Body of pancreas (tissue), 4 donors: ENCODE data around the gene SORCS2. TPM values are rescaled to one million over a fixed set of nuclear protein-coding genes. Genes with fewer than 3 reads are reported as not detected.

Experiments
- ATAC-seq: fragments of 150-250 bp; one replicate; pipeline ENCODE4 v1.9.1; 2016
- DNase-seq, 4 donors: peaks; one replicate each; pipeline ENCODE4 v3.0.0-alpha.2; 2019
- H3K27ac ChIP-seq, 4 donors: fragments of 200-600 bp; sonication (generic); 1 replicate in 3 of 4; 2 replicates in 1 of 4; pipeline versions ENCODE4 v1.5.1 to v1.6.1; 2016 to 2019; ENCODE audit warnings: mild to moderate bottlenecking in 1 of 4, mixed read lengths in 1 of 4, moderate library complexity in 1 of 4
- H3K27me3 ChIP-seq, 2 donors: fragments of 200-600 bp; sonication (generic); one replicate each; pipeline ENCODE4 v1.6.0; 2016; ENCODE audit warnings: mild to moderate bottlenecking in 1 of 2
- H3K36me3 ChIP-seq, 2 donors: fragments of 200-600 bp; sonication (generic); replicated peaks in 1 of 2; 2 replicates each; pipeline ENCODE4 v1.5.1; 2016; ENCODE audit warnings: low read depth in 2 of 2; ENCODE audit not compliant: insufficient read depth in 1 of 2
- H3K4me1 ChIP-seq: fragments of 200-600 bp; sonication (generic); one replicate; pipeline ENCODE4 v1.6.0; 2016
- H3K4me3 ChIP-seq, 2 donors: fragments of 200-600 bp; sonication (generic); 1 replicate in 1 of 2; 2 replicates in 1 of 2; pipeline ENCODE4 v1.5.1; 2016 to 2019
- H3K9me3 ChIP-seq, 3 donors: fragments of 200-600 bp; sonication (generic); 1 replicate in 2 of 3; 2 replicates in 1 of 3; pipeline ENCODE4 v1.5.1; 2016
- POLR2A ChIP-seq, 3 donors: fragments of 450-650 bp; IDR thresholded peaks; one replicate each; pipeline ENCODE4 v1.6.1; 2016; ENCODE audit warnings: antibody characterized with exemption in 3 of 3, mild to moderate bottlenecking in 2 of 3
- WGBS, 2 donors: methylation state at CpG; one replicate each; pipeline ENCODE4 v1.1.5; 2017; 5-methylcytosine and 5-hydroxymethylcytosine counted together
- intact Hi-C: fragments of 100-400 bp; cut with DNase I; formaldehyde crosslinking; loops from one replicate; pipeline ENCODE4 v1.15.1; 2023
- total RNA-seq, 2 donors: library from RNA; depleted of rRNA; stranded (reverse); fragments of >200 nt; gene quantifications; one replicate each; pipeline ENCODE4 v1.1.0, GENCODE V29; 2016
- TF ChIP-seq, protein P1 (sequence below), 7 experiments: fragments of 450-650 bp in 4 of 7; fragments of 200-600 bp in 3 of 7; sonication (generic) in 3 of 7; IDR thresholded peaks; one replicate each; pipeline ENCODE4 v1.5.1; 2016 to 2019; ENCODE audit warnings: antibody characterized with exemption in 7 of 7

SORCS2 gene
- total RNA-seq, result under 1 TPM; 0.26 to 0.33 TPM

DNA sequence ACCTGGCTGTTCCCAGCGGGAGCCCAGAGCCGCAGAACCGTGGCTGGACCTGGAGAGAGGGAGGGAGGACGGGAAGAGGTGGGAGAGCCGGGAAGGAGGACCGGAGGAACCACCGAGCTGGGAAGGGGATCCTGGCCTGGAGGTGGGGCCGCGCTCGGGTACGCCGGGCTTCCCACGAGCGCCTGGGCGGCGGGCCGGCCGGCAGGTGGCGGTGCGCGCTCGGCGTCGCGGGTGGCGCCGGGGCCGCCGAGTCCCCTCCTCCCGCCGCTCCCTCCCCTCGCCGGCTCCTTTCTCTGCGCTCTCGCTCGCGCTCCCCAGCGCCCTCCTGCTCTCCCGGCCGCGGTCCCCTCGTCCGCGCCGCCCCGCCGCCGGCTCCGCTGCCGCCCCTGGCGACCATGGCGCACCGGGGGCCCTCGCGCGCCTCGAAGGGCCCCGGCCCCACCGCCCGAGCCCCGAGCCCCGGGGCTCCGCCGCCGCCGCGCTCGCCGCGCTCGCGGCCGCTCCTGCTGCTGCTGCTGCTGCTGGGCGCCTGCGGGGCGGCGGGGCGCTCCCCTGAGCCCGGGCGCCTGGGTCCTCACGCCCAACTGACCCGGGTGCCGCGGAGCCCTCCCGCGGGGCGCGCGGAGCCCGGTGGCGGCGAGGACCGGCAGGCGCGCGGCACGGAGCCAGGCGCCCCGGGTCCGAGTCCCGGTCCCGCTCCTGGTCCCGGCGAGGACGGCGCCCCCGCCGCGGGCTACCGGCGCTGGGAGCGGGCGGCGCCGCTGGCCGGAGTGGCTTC is at the start of gene SORCS2:
SORCS2 (plus strand) TSS at position 287 of the 778 bp plus-strand sequence.
- 0 to 1% methylated on average over 26 to 111 of the region's 116 CpGs for WGBS, 2 donors
- intact Hi-C loops, result loop anchor here (5.0 kb wide), 1 partner anchor 525 kb away; no protein-coding TSS in a partner anchor

DNA sequence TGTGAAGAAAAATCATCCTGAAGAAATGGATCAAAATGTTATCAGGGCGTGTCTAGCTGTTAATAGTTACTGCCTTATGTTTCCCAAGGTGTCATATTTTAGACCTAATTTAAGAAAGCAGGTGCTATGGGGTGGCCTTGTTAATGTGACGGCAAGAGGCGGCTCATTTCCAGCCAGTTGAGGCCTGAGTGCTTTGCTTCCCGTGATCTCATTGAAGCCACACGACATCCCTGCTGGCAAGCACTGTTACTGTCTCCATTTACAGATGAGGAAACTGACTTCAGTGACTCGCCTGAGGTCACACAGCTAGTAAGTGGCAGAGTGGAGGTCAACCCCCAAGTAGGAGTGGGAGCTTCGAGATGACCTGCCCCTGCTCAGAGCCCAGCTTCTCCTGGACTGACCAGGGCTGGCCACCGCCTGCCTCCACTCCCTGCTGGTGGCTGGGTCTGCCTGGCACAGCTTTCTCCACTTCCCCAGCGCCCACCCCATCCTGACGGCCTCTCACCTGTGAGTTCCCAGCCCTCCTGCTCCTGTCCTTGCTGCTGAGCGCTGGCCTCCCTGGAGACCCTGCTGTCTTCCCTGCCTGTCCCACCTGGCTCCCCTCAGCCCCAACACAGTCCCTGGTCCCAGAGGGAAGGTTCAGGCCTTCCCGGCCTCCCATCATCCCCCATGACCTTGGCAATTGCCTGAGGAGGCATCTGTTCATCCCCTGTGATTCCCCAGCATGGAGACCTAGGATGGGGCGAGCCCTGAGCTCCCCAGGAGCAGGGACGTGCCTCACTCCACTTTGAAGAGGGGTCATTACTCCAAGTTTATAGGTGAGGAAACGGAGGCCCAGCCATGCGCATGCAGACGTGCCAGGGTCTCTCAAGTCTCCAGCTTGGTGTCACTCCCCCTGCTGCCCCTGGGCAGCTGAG is 47.7 kb upstream of the SORCS2 start:
- Histone ChIP-seq H3K36me3 (no peaks in the 10 kb centered on the region), H3K27me3 (no peaks in the 10 kb centered on the region), H3K27ac (no peak overlapping the region), H3K4me3 (no peak overlapping the region), H3K9me3 (no peaks in the 10 kb centered on the region), H3K4me1 (no peaks in the 10 kb centered on the region)
- intact Hi-C loops, result no loop called here
- ATAC-seq (no peak), DNase-seq (no peak)
- TF ChIP-seq, protein P1, sequence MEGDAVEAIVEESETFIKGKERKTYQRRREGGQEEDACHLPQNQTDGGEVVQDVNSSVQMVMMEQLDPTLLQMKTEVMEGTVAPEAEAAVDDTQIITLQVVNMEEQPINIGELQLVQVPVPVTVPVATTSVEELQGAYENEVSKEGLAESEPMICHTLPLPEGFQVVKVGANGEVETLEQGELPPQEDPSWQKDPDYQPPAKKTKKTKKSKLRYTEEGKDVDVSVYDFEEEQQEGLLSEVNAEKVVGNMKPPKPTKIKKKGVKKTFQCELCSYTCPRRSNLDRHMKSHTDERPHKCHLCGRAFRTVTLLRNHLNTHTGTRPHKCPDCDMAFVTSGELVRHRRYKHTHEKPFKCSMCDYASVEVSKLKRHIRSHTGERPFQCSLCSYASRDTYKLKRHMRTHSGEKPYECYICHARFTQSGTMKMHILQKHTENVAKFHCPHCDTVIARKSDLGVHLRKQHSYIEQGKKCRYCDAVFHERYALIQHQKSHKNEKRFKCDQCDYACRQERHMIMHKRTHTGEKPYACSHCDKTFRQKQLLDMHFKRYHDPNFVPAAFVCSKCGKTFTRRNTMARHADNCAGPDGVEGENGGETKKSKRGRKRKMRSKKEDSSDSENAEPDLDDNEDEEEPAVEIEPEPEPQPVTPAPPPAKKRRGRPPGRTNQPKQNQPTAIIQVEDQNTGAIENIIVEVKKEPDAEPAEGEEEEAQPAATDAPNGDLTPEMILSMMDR (IDR thresholded peaks at IDR 0.05), result no peak
- no peak for TF ChIP-seq POLR2A (IDR thresholded peaks at IDR 0.05)
- 85 to 90% methylated on average over 9 to 12 of the region's 17 CpGs for WGBS, 2 donors

More for the DNA sequence above, at the start of gene SORCS2:
- Histone ChIP-seq H3K27ac (no peak within 1 kb of the TSS), H3K27me3 (peaks cover 0 to 14% of the 10 kb centered on the region in 2 donors), H3K4me3 (no peak within 1 kb of the TSS), H3K36me3 (no peaks in the 10 kb centered on the region), H3K9me3 (no peaks in the 10 kb centered on the region), H3K4me1 (peaks cover 12% of the 10 kb centered on the region)
- ATAC-seq (peak; percentile 84), DNase-seq (peak; percentile 59 to 77 (median 62))
- TF ChIP-seq POLR2A (IDR thresholded peaks at IDR 0.05), result no peak
- TF ChIP-seq, protein P1 (IDR thresholded peaks at IDR 0.05), result peak; percentile 13 to 94 (median 76)

DNA sequence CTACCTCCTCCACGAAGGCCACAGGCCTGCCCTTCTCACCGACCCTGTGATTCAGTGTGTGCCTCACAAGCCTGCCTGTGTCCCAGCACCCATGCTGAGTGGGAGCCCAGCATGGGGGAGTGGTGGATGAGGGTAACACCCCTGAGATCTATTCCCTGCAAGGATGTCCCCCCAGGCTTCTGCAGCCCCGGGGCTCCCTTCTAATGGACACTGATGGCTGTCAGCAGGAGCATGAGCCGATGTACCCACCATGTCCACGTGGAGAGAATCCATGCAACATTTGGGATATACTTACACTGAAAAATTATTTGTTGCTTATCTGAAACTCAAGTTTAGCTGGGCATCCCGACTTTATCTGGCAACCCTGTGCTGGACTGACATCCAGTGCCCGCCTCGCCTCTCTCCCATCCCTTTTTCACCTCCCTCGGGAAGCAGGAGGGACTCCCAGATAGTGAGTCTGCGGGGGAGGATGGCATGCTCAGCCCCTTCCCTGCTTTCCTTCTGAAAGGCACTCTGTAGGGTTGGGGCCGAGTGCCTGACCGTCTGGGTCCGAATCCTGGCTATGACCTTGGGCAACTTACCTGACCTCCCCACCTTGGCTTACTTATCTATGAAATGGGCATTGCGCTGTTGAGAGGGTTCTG is 46.9 kb upstream of the SORCS2 start:
- H3K9me3 ChIP-seq, result no peaks in the 10 kb centered on the region
- TF ChIP-seq, protein P1 (IDR thresholded peaks at IDR 0.05), result no peak
- no peak for TF ChIP-seq POLR2A (IDR thresholded peaks at IDR 0.05)
- H3K4me1 ChIP-seq, result no peaks in the 10 kb centered on the region
- intact Hi-C loops, result no loop called here
- H3K27me3 ChIP-seq, result no peaks in the 10 kb centered on the region
- ATAC-seq, result no peak
- WGBS, 2 donors, result 71 to 81% methylated on average over 9 to 14 of the region's 14 CpGs
- H3K36me3 ChIP-seq, result no peaks in the 10 kb centered on the region
- no peak overlapping the region for H3K4me3 ChIP-seq
- DNase-seq, result no peak
- H3K27ac ChIP-seq, result no peak overlapping the region

DNA sequence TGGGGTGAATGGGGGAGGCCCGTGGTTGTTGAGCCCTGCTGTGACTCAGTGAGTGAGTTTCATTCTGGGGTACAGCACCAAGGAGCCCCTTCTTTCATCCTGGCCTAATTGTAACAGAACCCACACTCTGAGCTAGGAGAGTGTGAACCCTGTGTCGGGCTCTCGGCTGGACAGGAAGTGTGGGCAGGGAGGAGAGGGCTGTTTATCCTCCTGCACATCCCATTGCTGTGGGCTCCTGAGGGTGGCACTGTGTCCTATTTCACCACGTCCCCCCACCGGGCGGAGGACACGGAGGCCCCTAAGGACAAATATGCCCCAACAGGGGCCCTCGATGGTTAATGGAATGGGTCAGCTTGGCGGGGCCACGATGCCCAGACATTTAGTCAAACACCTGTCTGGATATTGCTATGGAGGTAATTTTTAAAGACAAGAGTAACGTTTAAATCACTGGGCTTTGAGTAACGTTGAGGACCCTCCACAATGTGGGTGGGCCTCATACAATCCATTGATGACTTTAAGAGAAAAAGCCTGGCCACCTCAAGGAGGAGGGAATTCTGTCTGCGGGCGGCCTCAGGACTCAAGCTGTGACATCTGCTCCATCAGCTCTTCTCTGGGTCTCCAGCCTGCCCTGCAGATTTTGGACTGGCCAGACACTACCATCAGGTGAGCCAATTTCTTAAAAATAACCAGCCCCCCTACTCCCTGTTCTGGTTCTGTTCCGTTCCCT is 46.1 kb upstream of the SORCS2 start:
- DNase-seq (no peak), ATAC-seq (no peak)
- H3K27me3 ChIP-seq, result peaks cover 0 to 4% of the 10 kb centered on the region in 2 donors
- no peaks in the 10 kb centered on the region for H3K4me1 ChIP-seq
- H3K4me3 ChIP-seq, result no peak overlapping the region
- TF ChIP-seq, protein P1 (IDR thresholded peaks at IDR 0.05), result no peak
- TF ChIP-seq POLR2A (IDR thresholded peaks at IDR 0.05), result no peak
- intact Hi-C loops, result no loop called here
- 75 to 76% methylated on average over 13 to 15 of the region's 15 CpGs for WGBS, 2 donors
- H3K27ac ChIP-seq, result no peak overlapping the region
- no peaks in the 10 kb centered on the region for H3K36me3 ChIP-seq
- no peaks in the 10 kb centered on the region for H3K9me3 ChIP-seq
